ENCODE results near the gene REXO4.

GRCh38 chr9:133372144-133372543 lies 45.7 kb downstream of the REXO4 start:
- TF ChIP-seq, protein P1, sequence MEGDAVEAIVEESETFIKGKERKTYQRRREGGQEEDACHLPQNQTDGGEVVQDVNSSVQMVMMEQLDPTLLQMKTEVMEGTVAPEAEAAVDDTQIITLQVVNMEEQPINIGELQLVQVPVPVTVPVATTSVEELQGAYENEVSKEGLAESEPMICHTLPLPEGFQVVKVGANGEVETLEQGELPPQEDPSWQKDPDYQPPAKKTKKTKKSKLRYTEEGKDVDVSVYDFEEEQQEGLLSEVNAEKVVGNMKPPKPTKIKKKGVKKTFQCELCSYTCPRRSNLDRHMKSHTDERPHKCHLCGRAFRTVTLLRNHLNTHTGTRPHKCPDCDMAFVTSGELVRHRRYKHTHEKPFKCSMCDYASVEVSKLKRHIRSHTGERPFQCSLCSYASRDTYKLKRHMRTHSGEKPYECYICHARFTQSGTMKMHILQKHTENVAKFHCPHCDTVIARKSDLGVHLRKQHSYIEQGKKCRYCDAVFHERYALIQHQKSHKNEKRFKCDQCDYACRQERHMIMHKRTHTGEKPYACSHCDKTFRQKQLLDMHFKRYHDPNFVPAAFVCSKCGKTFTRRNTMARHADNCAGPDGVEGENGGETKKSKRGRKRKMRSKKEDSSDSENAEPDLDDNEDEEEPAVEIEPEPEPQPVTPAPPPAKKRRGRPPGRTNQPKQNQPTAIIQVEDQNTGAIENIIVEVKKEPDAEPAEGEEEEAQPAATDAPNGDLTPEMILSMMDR (optimal IDR thresholded peaks at IDR 0.05 in 1 of 3, IDR thresholded peaks at IDR 0.05 in 1 of 3, conservative IDR thresholded peaks at IDR 0.05 in 1 of 3; ENCODE audit: extremely low read depth in 1 of 3, insufficient read depth in 2 of 3, low read length in 3 of 3): no peak
- no peak for TF ChIP-seq EZH2 (IDR thresholded peaks at IDR 0.05; ENCODE audit: low read length)
